K562 (cell line): Measurements from ENCODE around the gene CRNN. TPM values are rescaled to one million over a fixed set of nuclear protein-coding genes. Genes with fewer than 3 reads are reported as not detected.

Source experiments
- ATAC-seq: fragments of 200-7000 bp; cut with Tn5 transposase; 3 replicates; pipeline ENCODE4 v1.9.1; 2020; ENCODE audit warnings: moderate library complexity
- BruUV-seq: library from RNA; stranded (reverse); fragments of 400-500 nt; replicated peaks from 2 replicates; lab custom pipeline; 2021; lab: Mats Ljungman, UMichigan
- CTCF ChIA-PET: fragments of 300-600 bp; formaldehyde crosslinking; extraction: SDS; loops from one replicate; lab custom pipeline; 2021; ENCODE audit warnings: low intra/inter-chr PET ratio; lab: Yijun Ruan, JAX
- POLR2A ChIA-PET: fragments of 300-600, 350-650 bp; sonication (Branson Sonifier 250); formaldehyde crosslinking; extraction: SDS; loops from one replicate; lab custom pipeline; 2021; ENCODE audit warnings: antibody characterized with exemption, inconsistent platforms; lab: Yijun Ruan, JAX
- DNase-seq, 4 experiments: peaks; one replicate each; pipeline versions ENCODE4 v3.0.0 to v3.0.0-alpha.2; 2011 to 2018; ENCODE audit warnings: low spot score in 3 of 4, mixed read lengths in 3 of 4; ENCODE audit errors: extremely low read depth in 1 of 4
- FAIRE-seq: peaks from 2 replicates; lab custom pipeline; 2011; peaks lifted over from hg19 to GRCh38; lab: Jason Lieb, UNC
- H2AFZ ChIP-seq: 2 replicates; pipeline ENCODE4 v1.6.0; 2011; ENCODE audit warnings: low read depth, low read length, control low read depth, inconsistent platforms
- H3K27ac ChIP-seq: fragments of 200-600 bp; 3 replicates; pipeline ENCODE4 v1.8.0; 2011; ENCODE audit warnings: low read depth, mild to moderate bottlenecking, control low read depth, inconsistent platforms, low read length, moderate library complexity, mixed read lengths; ENCODE audit errors: extremely low read depth
- H3K27me3 ChIP-seq, 2 experiments: fragments of 300-600 bp in 1 of 2; 2 replicates in 1 of 2; 3 replicates in 1 of 2; pipeline versions ENCODE4 v1.6.0 to v1.8.0; 2011; ENCODE audit warnings: inconsistent platforms in 2 of 2, low read length in 2 of 2, mild to moderate bottlenecking in 1 of 2, mixed read lengths in 1 of 2, moderate library complexity in 1 of 2; ENCODE audit not compliant: control insufficient read depth in 2 of 2, insufficient read depth in 2 of 2
- H3K36me3 ChIP-seq: fragments of 300-600 bp; 3 replicates; pipeline ENCODE4 v1.8.0; 2011; ENCODE audit warnings: mild to moderate bottlenecking, low read length, inconsistent platforms; ENCODE audit not compliant: control insufficient read depth, insufficient read depth
- H3K4me1 ChIP-seq, 2 experiments: fragments of 200-600 bp in 1 of 2; replicated peaks in 1 of 2; 2 replicates in 1 of 2; 3 replicates in 1 of 2; pipeline versions ENCODE4 v1.5.1 to v1.8.0; 2011; ENCODE audit warnings: inconsistent platforms in 2 of 2, low read length in 2 of 2, mild to moderate bottlenecking in 1 of 2, mixed read lengths in 1 of 2, moderate library complexity in 1 of 2; ENCODE audit not compliant: control insufficient read depth in 2 of 2, insufficient read depth in 2 of 2
- H3K4me2 ChIP-seq: 2 replicates; pipeline ENCODE4 v1.6.1; 2011; ENCODE audit warnings: low read length, control low read depth, inconsistent platforms, mixed read lengths; ENCODE audit not compliant: insufficient read depth
- H3K4me3 ChIP-seq: fragments of 200-600 bp; sonication (generic), shearing (Covaris generic); 2 replicates; pipeline ENCODE4 v1.5.1; 2016; ENCODE audit warnings: control low read depth, inconsistent platforms
- H3K79me2 ChIP-seq: fragments of 200-600 bp; 3 replicates; pipeline ENCODE4 v1.8.0; 2011; ENCODE audit warnings: low read length, inconsistent platforms; ENCODE audit not compliant: control insufficient read depth, insufficient read depth
- H3K9ac ChIP-seq, 2 experiments: 2 replicates each; pipeline versions ENCODE4 v1.6.0 to v1.6.1; 2011; ENCODE audit warnings: low read depth in 2 of 2, low read length in 2 of 2, control low read depth in 1 of 2, inconsistent platforms in 1 of 2, mild to moderate bottlenecking in 1 of 2, mixed read lengths in 1 of 2; ENCODE audit not compliant: insufficient read depth in 1 of 2
- H3K9me1 ChIP-seq: one replicate; pipeline ENCODE4 v1.6.0; 2011; ENCODE audit warnings: inconsistent platforms, mild to moderate bottlenecking, low read length, moderate library complexity; ENCODE audit not compliant: control insufficient read depth, insufficient read depth
- H3K9me3 ChIP-seq: replicated peaks from 2 replicates; pipeline ENCODE4 v1.5.1; 2011; ENCODE audit warnings: low read depth, low read length, inconsistent platforms; ENCODE audit not compliant: control insufficient read depth, insufficient read depth
- H4K20me1 ChIP-seq: replicated peaks from 2 replicates; pipeline ENCODE4 v1.6.1; 2011; ENCODE audit warnings: low read length, inconsistent platforms, mixed read lengths; ENCODE audit not compliant: control insufficient read depth, insufficient read depth
- ATF7 ChIP-seq: fragments of 450-650 bp; IDR thresholded peaks from 2 replicates; pipeline ENCODE4 v1.7.1; 2014; ENCODE audit warnings: mild to moderate bottlenecking, moderate library complexity
- BCLAF1 ChIP-seq, 2 experiments: fragments of 450-650 bp in 1 of 2; IDR thresholded peaks; 2 replicates each; pipeline ENCODE4 v1.6.1; 2011 to 2017; ENCODE audit warnings: low read depth in 2 of 2, antibody characterized with exemption in 1 of 2, borderline replicate concordance in 1 of 2, low read length in 1 of 2, mild to moderate bottlenecking in 1 of 2, mixed read lengths in 1 of 2; ENCODE audit not compliant: control insufficient read depth in 1 of 2
- CC2D1A ChIP-seq: fragments of 450-650 bp; IDR thresholded peaks from 2 replicates; pipeline ENCODE4 v1.6.1; 2017; ENCODE audit warnings: mild to moderate bottlenecking
- CHAMP1 ChIP-seq: fragments of 450-650 bp; IDR thresholded peaks from 2 replicates; pipeline ENCODE4 v1.6.1; 2016; ENCODE audit warnings: mild to moderate bottlenecking
- FOXJ2 ChIP-seq: fragments of 200-800 bp; sonication (Bioruptor generic); IDR thresholded peaks from 2 replicates; pipeline ENCODE4 v1.6.1; 2016; ENCODE audit warnings: missing genetic modification characterization, missing compliant biosample characterization
- MITF ChIP-seq: IDR thresholded peaks from 2 replicates; pipeline ENCODE4 v1.6.1; 2014; ENCODE audit warnings: antibody characterized with exemption
- SMC3 ChIP-seq: conservative IDR thresholded peaks from 2 replicates; pipeline ENCODE4 v1.6.1; 2011; ENCODE audit warnings: low read depth, low read length, improper control_type of control experiment; ENCODE audit not compliant: insufficient read depth
- ZBTB33 ChIP-seq: sonication (generic); formaldehyde crosslinking; IDR thresholded peaks from 2 replicates; pipeline ENCODE4 v1.8.1; 2023; ENCODE audit warnings: mild to moderate bottlenecking, missing genetic modification reagents
- ZBTB34 ChIP-seq: fragments of 250-450 bp; sonication (Bioruptor Pico); IDR thresholded peaks from 2 replicates; pipeline ENCODE4 v1.8.0; 2021; ENCODE audit warnings: mild to moderate bottlenecking, moderate library complexity
- WGBS: fragments of 100-300 bp; shearing (Covaris generic); methylation state at CpG from one replicate; pipeline ENCODE4 v1.1.6; 2016; ENCODE audit warnings: low coverage, mixed read lengths; ENCODE audit not compliant: insufficient coverage; ENCODE audit errors: missing lambda C conversion rate; 5-methylcytosine and 5-hydroxymethylcytosine counted together
- in situ Hi-C: fragments of 300-500 bp; cut with MboI; formaldehyde crosslinking; loops from 4 replicates; pipeline ENCODE4 v1.15.0; 2018; ENCODE audit warnings: inconsistent platforms, mixed read lengths
- intact Hi-C: fragments of 100-400 bp; cut with micrococcal nuclease; formaldehyde crosslinking; loops from 2 replicates; pipeline ENCODE4 v1.14.2; 2022
- polyA plus RNA-seq, 8 experiments: library from polyadenylated mRNA; depleted of rRNA in 4 of 8; stranded (reverse) in 5 of 8; unstranded in 3 of 8; fragments of >200 nt; fragmentation: Nextera tagmentation in 2 of 8; fragmentation: Illumina TruSeq in 1 of 8; extraction: Ambion mirVana in 2 of 8; extraction: Trizol in 1 of 8; gene quantifications; 2 replicates each; pipeline versions ENCODE4 v1.2.1 to v1.2.3, GENCODE V29; 2011 to 2014; ENCODE audit warnings: inconsistent platforms in 1 of 8, missing spikeins in 1 of 8
- total RNA-seq, 7 experiments: library from RNA; depleted of rRNA in 6 of 7; stranded (reverse); fragments of >200 nt in 6 of 7; fragmentation: Illumina TruSeq in 2 of 7; extraction: Trizol in 2 of 7; gene quantifications; 2 replicates each; pipeline versions ENCODE4 v1.2.1 to v1.2.3, GENCODE V29; 2011 to 2021; ENCODE audit warnings: low replicate concordance in 1 of 7

The CRNN gene
- total and polyA plus RNA-seq, 9 of the 15 experiments (the other 6 are each of a cell fraction or from before 2014, with no cell fraction given), result not detected

GRCh38 chr1:152397474-152397873 is 16.6 kb downstream of the CRNN start:
- intact Hi-C loops (loop anchor here (5.0 kb wide), 1 partner anchor 45 kb away; no protein-coding TSS in a partner anchor), in situ Hi-C loops (no loop called here)
- no peaks in the 10 kb centered on the region for H3K79me2 ChIP-seq
- H3K4me2 ChIP-seq, result no peak overlapping the region
- no peaks in the 10 kb centered on the region for H3K9me3 ChIP-seq
- ATAC-seq (peak; percentile 72), DNase-seq (peak in 1 of 4 experiments; percentile 21), FAIRE-seq (peak; percentile 61)
- no peaks in the 10 kb centered on the region for H3K4me1 ChIP-seq
- no peak overlapping the region for H3K27ac ChIP-seq
- 0% methylated on average over 5 of the region's 5 CpGs for WGBS
- no peak overlapping the region for H3K9ac ChIP-seq
- CTCF ChIA-PET, result no interaction called here
- H3K27me3 ChIP-seq, result no peaks in the 10 kb centered on the region
- H3K36me3 ChIP-seq, result no peaks in the 10 kb centered on the region
- no peak overlapping the region for H2AFZ ChIP-seq
- BruUV-seq, result no TSS peak
- no peaks in the 10 kb centered on the region for H4K20me1 ChIP-seq
- POLR2A ChIA-PET, result interaction anchor here (0.5 to 0.6 kb wide), 2 partner anchors 26 to 432 kb away, joined by 3 read pairs; no protein-coding TSS in a partner anchor
- no peak overlapping the region for H3K4me3 ChIP-seq
- H3K9me1 ChIP-seq, result no peaks in the 10 kb centered on the region
- no peak for TF ChIP-seq CHAMP1
- no peak for TF ChIP-seq MITF
- 0 out of 2 replicates have a peak, but pooled peaks have one; percentile 10 for TF ChIP-seq SMC3
- TF ChIP-seq CC2D1A, result no peak
- no peak for TF ChIP-seq FOXJ2 (tag)
- no peak for TF ChIP-seq ATF7
- no peak for TF ChIP-seq BCLAF1 (IDR thresholded peaks at IDR 0.05; ENCODE audit: borderline replicate concordance in 1 of 2, control insufficient read depth in 1 of 2, low read depth in 2 of 2, low read length in 1 of 2)
- TF ChIP-seq ZBTB33, result no peak
- TF ChIP-seq ZBTB34 (CRISPR knock-in tag), result no peak
